D341Med (cell line): ENCODE data around the gene ZNF451.

ENCODE experiments used
- DNase-seq: peaks from one replicate; pipeline ENCODE4 v3.0.0; 2012; ENCODE audit warnings: low spot score

The ZNF451 gene

DNA sequence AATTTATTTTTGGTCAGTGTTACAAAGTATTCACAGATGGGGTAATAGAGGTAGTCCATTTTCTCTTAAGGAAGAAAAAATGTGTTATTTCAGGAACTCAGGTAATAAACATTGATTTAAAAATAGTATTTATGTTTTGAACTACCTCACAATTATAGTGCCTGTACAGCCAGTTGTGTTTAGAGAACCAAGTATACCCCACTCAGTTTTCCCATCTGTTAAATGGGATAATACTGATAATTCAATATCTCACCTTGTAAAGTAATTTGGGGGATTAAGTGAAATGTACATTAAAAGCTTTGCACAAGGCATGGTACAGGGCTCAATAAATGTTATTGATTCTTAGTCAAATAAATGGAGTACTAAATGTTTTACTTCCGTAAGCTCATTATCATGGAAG is 4.7 kb downstream of the ZNF451 start:
- no peak for DNase-seq

DNA sequence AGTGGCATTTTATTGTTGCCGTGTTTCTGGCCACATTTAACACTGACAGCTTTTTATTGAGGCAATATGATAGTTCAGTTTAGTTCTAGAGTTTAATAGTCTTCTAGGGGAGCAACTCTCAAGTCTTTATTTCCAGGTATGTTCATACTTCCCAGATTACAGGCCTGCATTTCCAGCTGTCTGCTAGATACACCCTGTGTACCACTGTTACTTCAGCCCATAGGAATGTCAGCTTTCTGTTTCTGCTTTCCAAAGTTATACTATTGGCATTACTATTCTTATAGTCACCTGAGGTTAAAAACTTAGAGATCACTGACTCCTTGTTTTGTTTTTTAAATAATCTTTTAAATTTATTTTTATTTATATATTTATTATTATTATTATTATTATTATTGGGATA is 7.6 kb downstream of the ZNF451 start:
- DNase-seq, result no peak

DNA sequence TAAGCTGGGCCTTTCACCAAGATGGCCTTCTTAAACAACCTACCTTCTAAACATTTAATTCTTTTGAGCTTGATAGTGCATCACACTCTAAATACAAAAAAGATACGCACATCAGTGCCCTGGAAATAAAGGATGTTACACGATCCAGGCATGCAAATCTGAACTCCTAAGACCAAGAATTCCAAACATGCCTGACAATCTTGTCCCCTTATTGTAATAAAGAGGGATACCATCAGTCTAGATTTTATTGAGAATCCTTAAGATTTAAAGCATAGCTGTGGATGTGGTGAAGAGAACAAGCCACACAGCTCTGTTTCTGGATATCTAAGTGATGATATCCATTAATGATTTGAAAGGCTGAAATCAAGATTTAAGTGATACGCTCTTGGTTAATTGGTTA is 13.0 kb downstream of the ZNF451 start:
- DNase-seq, result no peak

DNA sequence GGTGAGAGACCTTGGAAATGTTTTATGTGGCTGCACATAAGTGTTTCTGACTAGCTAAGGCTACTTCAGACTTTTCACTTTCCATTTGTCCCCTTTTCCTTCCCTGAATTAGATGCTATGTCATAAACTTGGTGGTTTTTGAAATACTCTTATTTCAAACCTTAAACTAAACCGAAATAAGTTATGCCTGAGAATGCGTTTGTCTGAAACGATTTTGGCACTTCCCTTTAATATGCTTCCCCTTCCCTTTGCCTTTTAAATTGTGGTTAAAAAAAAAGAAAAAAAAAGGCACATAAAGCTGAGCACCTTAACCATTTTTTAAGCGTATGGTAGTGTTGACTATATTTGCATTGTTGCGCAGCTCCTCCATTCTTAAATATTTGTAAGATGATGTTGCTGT is 14.3 kb downstream of the ZNF451 start:
- no peak for DNase-seq

DNA sequence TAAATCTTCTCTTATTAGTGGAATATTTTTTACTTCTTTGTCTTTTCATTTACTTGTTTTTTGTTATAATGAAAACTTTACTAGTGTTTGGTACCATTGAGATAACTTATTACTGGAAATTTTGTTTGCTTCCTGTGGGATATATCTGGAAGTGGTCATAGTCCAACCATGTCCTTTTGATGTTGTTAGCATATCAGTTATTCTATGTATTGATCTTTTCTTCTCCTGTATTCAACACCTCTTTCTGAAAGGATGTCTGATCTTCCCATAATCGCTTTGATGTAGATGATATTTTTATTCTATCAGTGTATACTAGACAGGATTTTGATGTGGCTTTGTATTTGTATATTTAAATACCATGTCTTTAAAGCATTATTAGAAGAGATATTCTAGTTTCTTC is 17.0 kb downstream of the ZNF451 start:
- no peak for DNase-seq

DNA sequence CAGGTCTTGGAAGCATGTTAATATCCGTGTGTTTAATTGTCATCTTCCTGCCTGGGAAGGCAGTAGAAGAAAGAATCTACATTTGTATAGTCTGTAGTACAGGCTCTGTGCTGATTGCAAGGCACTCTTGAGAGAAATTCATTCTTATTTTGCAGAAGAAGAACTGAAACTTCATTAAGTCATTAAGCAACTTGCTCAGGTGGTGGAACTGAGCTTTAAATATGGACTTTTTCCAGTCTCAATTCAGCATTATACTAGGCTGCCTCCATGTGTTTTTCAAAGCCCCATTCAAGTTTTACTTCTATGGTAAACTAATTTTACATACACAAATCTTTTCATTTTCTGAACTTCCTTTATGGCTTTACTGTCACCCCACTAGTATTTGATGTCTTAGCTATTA is 18.7 kb downstream of the ZNF451 start:
- no peak for DNase-seq

DNA sequence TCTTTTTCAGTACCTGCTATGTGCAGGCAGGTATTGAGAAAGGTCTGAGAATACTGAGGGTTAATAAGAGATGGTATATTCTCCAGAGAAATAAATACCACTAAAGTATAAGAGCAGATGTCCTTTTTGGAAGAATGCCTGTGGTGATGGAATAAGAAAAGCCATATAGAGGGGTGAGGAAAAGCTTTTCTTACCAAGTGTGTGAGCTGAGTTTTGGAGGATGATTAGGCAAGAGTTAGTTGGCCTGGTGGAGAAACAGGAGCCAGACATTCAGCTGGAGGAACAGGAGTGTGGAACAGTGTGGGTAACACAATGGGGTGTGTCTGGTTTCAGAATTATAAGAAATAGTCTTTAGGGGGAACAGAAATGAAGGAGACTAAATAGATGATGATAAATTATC is 19.9 kb downstream of the ZNF451 start:
- no peak for DNase-seq

DNA sequence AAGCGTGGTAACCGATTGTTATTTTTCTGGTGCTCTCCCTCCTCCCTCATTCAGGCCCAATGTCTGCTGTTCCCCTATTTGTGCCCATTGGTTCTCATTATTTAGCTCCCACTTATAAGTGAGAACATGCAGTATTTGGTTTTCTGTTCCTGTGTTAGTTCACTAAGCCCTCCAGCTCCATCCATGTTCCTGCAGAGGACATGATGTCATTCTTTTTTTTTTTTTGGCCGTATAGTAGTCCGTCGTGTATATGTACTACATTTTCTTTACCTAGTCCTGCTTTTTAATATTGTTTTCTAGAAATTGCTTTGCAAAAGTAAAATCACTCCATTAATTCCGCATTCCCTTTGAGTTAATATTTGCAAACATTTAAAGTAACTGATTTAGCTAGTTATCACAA is 23.1 kb downstream of the ZNF451 start:
- DNase-seq, result no peak

DNA sequence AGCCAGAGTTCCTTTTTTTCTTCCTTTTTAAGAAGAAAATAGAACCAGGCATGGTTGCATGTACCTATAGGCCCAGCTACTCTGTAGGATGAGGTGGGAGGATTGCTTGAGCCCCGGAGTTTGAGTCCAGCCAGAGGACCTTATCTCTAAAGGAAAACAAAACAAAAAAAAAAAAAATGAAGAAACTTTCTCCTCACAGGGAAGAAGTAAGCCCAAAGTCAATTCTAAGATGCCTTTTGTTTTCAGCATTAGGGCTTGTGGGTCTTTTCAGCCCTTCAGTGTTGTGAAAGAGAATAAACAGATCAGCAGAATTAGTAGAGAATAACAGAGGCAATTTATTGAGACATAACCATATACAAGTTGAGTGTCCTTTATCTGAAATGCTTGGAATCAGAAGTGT is 26.8 kb downstream of the ZNF451 start:
- DNase-seq, result no peak

DNA sequence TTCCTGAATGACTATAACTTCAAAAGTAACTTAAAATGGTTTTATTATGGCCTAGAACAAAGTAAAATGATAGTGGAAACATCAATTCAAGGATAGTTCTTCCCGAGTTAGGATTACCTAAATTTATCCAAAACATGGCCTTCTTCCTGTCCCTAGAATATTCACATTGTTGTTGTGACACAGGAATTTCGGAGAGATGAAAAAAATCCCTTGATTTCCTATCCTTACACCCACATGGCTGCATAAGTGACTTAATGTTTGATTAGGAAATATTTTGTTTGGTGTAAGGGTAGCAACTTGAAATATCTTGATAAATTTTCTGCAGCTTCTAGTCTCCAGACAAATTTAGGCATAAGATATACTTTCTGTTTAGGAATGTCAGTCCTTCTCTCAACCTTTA is 27.8 kb downstream of the ZNF451 start:
- DNase-seq, result no peak

DNA sequence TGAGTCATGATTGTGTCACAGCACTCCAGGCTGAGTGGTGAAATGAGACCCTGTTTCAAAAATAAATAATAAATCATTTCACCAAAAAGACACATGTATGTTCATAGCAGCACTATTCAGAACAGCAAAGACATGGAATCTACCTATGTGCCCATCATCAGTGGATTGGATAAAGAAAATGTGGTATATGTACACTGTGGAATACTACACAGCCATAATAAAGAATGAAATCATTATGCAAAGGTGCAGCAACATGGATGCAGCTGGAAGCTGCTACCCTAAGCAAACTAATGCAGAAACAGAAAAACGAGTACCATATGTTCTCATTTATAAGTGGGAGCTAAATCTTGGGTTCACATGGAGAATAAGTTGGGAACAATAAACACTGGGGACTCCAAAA is 33.1 kb downstream of the ZNF451 start:
- DNase-seq, result no peak

DNA sequence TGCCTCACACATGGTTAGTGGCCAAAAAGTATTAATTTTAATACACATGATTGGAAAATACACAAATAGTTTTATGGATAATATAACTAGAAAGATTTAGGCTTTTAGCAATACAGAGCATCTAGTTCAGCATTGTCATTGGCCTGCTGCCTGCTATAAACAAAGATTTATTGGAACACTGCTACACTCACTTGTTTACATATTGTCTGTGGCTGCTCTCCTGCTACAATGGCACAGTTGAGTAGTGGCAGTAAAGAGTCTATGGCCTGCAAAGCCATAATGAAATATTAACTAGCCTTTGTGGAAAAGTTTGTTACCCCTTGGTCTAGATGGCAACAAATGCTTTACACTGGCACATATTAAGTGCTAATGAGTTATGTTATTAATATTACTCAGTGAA is 37.8 kb downstream of the ZNF451 start:
- no peak for DNase-seq

DNA sequence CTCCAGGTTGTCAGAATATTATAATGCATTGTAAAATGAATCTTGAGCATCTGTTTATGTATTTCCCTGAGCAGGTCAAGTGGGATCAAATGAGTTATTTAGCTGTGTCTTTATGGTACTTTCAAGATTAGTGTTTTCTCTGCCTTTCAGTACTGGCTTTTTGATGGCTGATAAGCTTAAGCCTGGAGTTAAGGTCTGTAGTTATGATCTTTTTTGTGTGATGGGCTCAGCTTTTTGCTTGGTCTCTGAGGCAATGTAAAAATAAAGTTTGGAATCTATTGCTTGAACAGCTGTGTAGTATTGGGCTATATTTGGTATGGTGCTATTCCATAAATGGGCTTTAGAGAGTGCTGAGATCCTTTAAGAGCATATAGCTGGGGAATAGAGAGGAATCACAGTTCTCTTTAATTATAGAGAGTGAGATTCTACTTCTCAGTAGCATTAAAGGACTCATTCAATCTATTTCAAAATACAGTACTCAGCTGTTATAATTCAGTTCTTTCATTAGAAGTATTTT is 40.7 kb downstream of the ZNF451 start:
- no peak for DNase-seq

DNA sequence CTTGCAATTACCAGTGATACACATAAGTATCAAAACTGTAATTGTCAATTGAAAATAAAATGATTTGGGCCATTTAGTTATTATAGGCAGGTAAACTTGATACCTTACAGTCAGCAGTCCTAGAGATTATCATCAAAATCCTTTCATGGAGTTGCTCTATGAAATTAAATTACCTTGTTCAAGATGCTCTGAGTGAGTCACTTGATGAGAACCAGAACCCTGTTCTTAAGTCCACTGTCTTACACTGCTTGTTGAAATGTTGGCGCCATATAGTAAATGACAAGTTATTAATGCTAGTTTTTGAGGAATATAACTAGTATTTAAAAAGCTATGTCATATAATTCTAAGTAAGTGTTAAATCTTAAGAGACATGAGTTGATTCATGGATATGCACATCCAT is 45.0 kb downstream of the ZNF451 start:
- DNase-seq, result no peak

DNA sequence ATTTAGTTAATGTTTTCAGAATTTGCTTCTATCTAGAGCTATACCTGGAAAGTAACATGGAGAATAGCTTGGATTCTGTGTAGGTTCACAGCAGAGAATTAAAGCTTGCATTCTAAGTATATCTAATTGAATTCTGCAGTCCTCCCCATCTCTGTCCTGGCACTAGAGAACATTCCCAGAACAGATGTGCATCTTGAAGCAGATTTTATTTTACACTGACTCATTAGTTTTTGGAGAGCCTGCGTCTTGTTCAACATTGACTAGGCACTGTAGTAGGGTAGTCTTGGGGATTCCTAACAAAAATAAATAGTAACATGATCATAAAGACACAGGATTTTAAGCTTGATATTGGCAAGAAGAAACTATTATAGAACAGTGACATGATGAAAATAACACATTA is 45.9 kb downstream of the ZNF451 start:
- no peak for DNase-seq

DNA sequence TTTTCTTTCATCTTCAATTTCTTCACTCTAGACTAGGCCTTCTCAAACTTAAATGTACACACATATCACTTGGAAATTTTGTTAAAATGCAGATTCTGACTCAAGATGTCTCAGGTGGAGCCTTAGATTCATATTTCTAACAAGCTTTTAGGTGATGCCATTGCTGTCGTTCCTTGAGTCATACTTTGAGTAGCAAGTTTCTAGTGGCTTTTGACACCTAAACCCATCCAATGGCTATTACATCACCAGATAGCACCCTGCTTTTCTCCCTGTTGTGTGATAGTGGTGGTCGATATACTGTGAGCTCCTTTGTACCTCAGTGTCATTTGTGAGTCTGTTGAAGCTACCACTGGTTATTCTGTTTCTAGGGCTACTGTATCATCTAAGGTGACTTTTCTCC is 47.4 kb downstream of the ZNF451 start:
- no peak for DNase-seq

DNA sequence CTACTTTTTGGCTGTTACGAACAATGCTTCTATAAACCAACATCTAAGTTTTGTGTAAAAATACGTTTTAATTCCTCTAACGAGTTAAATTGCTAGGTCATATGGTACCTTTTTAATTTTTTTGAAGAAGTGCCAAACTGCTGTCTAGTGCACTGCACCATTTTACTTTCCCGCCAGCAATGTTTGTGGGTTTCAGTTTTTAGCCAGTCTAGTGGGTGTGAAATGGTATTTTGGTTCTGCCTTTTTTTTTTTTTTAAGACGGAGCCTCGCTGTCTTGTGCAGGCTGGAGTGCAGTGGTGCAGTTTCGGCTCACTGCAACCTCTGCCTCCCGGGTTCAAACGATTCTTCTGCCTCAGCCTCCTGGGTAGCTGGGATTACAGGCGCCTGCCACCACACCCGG is 48.0 kb downstream of the ZNF451 start:
- no peak for DNase-seq

DNA sequence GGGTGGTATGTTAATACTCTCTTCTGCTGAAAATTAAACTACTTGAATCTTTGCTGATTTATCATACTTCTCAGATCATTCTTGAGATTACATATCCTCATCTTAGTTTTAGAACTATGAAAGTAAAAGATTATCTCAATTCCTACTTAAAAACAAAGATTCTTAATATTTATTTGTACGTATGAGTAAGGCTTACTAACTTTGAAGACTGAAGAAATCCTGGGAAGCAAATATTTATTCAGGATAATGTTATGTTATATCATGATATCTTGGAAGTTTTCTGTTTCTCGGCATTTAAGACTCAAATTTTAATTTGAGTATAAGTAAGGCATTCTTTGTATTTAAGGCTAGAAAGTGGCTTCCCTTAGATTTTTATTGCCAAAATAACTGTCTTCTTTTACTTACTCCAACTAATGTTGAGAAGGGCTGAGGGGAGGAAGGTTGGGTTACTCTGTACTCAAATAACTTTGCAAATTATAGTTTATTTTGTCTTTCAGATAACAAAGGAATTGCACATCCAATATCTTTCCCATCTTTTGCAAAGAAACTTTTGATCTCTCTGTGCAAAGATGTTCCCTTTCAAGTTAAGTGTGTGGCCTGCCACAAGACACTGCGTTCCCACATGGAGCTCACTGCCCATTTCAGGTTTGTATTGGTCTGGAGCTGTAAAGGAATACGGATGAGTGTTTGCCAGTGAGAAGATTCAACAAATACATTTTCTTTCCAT is 51.6 kb downstream of the ZNF451 start:
- DNase-seq, result no peak

DNA sequence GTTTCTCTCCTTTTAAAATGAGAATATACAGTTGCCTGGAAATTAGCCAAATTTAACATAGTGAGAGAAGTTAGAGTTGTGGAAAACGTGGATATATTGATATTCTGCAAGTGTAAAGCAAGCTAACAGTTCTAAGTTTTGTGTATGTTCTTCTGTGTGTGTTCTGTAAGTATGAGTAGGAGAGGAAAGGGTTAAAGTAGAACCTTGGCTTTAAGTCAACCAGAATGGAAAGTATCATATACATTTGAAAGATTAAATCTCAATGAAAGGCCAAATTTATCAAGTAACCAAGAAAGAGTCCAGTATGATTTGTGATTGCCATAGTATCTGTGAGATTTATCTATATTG is 52.2 kb downstream of the ZNF451 start:
- no peak for DNase-seq

DNA sequence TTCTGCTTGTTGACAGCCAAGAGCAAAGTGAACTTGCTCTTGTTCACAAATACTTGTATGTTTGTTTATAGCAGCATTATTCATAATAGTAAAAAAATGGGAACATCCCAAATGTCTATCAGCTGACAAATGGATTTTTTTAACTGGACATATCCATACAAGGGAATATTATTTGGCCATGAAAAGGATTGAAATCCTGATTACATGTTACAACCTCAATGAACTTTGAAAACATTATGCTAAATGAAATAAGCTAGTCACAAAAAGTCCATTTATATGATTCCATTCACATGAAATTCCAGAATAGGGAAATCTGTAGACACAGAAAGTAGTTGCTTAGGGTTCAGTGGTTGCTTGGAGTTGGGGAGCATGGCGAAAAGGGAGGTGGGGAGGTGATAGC is 53.7 kb downstream of the ZNF451 start:
- DNase-seq, result no peak

DNA sequence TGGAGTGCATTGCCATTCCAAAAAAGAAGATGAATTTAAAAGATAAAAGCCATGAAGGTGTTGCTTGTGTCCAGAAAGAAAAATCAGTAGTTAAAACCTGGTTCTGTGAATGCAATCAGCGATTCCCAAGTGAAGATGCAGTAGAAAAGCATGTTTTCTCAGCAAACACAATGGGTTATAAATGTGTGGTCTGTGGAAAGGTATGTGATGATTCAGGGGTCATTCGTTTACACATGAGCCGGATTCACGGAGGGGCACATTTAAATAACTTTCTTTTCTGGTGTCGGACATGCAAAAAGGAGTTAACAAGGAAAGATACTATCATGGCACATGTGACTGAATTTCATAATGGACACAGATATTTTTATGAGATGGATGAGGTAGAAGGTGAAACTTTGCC is 57.4 kb downstream of the ZNF451 start:
- no peak for DNase-seq

DNA sequence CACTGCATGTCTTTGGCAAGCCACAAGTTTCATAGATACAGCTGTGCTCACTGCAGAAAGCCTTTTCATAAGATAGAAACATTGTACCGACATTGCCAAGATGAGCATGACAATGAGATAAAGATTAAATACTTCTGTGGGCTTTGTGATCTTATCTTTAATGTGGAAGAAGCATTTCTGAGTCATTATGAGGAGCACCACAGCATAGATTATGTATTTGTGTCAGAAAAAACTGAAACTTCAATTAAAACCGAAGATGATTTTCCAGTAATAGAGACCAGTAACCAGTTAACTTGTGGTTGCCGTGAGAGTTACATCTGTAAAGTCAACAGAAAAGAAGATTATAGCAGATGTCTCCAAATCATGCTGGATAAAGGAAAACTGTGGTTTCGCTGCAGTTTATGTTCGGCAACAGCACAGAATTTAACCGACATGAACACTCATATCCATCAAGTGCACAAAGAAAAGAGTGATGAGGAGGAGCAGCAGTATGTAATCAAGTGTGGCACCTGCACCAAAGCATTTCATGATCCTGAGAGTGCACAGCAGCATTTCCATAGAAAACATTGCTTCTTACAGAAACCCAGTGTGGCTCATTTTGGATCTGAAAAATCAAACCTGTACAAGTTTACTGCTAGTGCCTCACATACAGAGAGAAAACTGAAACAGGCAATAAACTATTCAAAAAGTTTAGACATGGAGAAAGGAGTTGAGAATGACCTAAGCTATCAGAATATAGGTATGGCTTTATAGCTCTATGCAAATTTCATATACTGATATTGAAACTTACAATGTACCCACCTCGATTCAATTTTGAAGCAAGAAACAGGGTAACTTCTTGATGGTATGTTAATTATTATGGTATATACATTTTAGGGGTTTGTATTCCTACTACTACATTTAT is 58.2 kb downstream of the ZNF451 start:
- DNase-seq, result no peak

DNA sequence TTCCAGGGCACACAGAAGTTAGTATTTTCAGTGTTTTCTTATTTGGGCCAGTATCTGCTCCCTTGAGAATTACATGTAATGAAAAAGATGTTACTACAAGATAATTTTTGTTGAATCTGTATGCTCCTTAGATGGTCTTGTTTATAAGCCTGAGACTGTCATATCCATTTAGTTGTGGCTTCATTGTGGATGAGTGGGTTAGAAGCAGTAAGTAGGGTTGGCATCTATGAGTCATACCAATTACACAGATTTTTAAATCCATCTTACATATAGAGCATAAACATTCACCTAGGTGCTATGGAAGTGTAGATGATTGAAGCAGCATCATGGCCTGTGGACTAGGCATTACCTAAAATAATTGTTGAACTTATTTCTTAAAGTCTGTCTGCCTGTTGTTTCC is 68.7 kb downstream of the ZNF451 start:
- DNase-seq, result no peak

DNA sequence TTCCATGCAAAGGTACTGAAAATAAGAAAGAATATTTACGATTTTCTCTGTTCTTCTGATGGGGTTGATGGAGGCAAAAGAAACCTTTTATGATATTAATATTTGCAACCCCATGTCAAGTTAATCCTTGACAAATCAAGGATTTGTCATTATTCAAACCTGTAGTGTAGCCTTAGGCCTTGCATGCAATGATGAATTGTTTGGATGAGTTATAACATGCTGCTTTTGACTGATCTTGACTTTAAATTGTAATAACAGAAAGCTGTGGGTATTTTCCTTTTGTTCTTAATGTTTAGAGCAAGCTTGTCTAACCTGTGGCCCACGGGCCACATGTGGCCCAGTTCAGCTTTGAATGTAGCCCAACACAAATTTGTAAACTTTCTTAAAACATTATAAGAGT is 69.1 kb downstream of the ZNF451 start:
- DNase-seq, result no peak
